Esophagus squamous epithelium (tissue), 4 donors: Measurements from ENCODE around the gene MBNL1.
"Not testable (repeated sequence)": the region's sequence is repeated elsewhere in the genome, so short reads cannot be mapped to it uniquely, and the experiment has no call there.

Source experiments
- POLR2A ChIP-seq, 4 donors: fragments of 450-650 bp; IDR thresholded peaks; one replicate each; pipeline ENCODE4 v1.6.1; 2017; ENCODE audit warnings: antibody characterized with exemption in 4 of 4, mild to moderate bottlenecking in 4 of 4, moderate library complexity in 3 of 4
- TF ChIP-seq, protein P1 (sequence below), 6 experiments: fragments of 450-650 bp in 4 of 6; fragments of 200-600 bp in 2 of 6; sonication (generic) in 2 of 6; IDR thresholded peaks; one replicate each; pipeline ENCODE4 v1.5.1; 2016 to 2019; ENCODE audit warnings: antibody characterized with exemption in 6 of 6, mild to moderate bottlenecking in 4 of 6, moderate library complexity in 4 of 6

DNA sequence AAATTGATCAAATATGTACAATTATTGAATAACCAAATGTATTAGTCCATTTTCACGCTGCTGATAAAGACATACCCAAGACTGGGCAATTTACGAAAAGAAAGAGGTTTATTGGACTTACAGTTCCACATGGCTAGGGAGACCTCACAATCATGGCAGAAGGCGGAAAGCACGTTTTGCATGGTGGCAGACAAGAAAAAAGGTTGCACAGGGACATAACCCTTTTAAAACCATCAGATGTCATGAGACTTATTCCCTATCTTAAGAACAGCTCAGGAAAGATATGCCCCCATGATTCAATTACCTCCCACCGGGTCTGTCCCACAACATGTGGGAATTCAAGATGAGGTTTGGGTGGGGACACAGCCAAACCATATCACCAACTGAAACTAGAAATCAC lies 171.5 kb downstream of the MBNL1 start:
- TF ChIP-seq, protein P1, sequence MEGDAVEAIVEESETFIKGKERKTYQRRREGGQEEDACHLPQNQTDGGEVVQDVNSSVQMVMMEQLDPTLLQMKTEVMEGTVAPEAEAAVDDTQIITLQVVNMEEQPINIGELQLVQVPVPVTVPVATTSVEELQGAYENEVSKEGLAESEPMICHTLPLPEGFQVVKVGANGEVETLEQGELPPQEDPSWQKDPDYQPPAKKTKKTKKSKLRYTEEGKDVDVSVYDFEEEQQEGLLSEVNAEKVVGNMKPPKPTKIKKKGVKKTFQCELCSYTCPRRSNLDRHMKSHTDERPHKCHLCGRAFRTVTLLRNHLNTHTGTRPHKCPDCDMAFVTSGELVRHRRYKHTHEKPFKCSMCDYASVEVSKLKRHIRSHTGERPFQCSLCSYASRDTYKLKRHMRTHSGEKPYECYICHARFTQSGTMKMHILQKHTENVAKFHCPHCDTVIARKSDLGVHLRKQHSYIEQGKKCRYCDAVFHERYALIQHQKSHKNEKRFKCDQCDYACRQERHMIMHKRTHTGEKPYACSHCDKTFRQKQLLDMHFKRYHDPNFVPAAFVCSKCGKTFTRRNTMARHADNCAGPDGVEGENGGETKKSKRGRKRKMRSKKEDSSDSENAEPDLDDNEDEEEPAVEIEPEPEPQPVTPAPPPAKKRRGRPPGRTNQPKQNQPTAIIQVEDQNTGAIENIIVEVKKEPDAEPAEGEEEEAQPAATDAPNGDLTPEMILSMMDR (IDR thresholded peaks at IDR 0.05), result not testable (repeated sequence)
- TF ChIP-seq POLR2A (IDR thresholded peaks at IDR 0.05), result not testable (repeated sequence)
